NCI-H146 (cell line): ENCODE measurements around the gene MYO1C.
"Not testable (repeated sequence)": the region's sequence is repeated elsewhere in the genome, so short reads cannot be mapped to it uniquely, and the experiment has no call there.

ENCODE experiments used
- DNase-seq: peaks from one replicate; lab custom pipeline; 2025; lab: John Stamatoyannopoulos, UW

Gene MYO1C

GRCh38 chr17:1462164-1463112, 30.0 kb downstream of the MYO1C start:
- DNase-seq: no peak

GRCh38 chr17:1461198-1461944, 31.1 kb downstream of the MYO1C start:
- DNase-seq: no peak

DNA sequence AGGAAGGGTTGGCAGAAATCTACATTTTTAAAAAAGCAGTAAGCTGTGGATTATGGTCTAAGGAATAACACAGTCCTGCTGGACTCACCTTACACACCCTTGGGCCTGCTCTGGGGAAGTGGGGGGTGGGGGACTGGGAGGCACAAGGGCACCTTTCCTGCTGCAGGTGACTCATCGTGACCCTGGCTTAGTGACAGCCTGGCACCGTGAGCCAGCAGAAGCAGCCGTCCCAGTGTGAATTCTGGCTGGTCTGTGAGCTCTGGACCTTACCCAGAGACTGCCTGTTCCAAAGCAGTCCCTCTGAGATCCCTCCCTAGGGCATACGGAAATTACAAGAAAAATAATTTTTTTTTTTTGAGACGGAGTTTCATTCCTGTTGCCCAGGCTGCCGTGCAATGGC, 32.3 kb downstream of the MYO1C start:
- no peak for DNase-seq

DNA sequence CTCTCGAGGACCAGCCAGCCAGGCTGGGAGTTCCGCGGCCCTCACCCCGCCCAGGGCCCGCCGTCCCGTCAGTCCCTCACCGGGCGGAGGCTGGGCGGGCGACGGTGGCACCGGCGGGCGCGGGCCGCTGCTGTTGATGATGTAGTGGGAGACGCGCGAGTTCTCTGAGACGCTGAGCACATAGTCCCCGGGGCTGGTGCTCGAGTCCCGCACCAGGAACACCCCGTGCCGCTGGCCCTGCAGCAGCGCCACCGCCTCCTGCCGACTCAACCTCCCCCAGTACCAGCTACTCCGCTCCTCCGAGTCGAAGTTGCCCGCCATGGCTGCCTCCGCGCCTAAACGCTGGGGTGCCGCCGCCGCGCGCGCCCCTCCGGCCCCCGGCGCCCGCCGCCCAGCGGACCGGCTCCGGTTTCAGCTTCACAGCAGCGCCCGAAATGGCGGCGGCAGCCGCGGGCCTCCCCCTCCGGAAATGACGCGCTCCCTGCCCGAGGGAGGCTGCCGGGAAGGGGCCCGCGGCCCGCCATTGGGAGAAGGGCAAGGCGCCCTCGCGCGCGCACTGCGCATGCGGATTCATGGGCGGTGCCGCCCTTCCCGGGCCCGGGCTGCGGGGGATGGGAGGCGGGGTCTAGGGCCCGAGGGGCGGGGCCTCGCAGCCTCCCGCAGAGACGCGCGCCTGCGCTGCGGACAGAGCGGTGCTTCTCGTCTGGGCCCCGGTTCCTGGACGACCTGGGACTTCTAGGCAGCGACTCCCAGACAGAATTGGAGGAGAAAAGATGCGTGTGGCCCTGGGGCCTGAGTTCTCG, 36.5 kb downstream of the MYO1C start, which contains the start of gene CRK:
Gene CRK (minus strand): TSS at position 436 of the 803 bp plus-strand sequence. CDS start 115 bp downstream, at position 321.
- peak; percentile 94 for DNase-seq

- peak; percentile 67 for DNase-seq
Observed at GRCh38 chr17:1455291-1455796, 37.1 kb downstream of the MYO1C start.

DNA sequence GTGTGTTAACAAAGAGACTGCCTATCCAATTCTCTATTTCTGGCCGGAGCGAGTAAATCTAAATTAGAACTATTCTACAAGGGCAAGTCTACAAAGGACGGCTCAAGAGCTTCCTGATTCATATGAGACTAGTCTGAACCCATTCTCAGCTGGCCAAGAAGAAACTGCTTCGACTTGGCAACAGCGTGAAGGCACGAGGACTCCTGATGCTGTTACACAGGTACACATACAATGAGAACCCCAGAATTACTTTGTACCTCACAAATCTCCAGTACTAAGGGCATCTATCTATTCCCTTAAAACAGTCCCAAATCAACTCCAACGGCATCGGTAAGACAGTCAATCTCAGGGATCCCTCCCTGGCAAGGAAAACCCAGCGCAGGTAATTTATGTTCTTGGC, 37.9 kb downstream of the MYO1C start:
- no peak for DNase-seq

DNA sequence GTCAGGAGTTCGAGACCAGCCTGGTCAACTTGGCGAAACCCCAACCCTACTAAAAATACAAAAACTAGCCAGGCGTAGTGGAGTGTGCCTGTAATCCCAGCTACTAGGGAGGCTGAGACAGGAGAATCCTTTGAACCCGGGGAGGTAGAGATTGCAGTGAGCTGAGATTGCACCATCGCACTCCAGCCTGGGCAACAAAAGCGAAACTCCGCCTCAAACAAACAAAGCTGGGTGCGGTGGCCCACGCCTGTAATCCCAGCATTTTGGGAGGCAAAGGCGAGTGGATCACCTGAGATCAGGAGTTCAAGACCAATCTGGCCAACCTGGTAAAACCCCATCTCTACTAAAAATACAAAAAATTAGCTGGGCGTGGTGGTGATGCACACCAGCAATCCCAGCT, 38.8 kb downstream of the MYO1C start:
- not testable (repeated sequence) for DNase-seq

DNA sequence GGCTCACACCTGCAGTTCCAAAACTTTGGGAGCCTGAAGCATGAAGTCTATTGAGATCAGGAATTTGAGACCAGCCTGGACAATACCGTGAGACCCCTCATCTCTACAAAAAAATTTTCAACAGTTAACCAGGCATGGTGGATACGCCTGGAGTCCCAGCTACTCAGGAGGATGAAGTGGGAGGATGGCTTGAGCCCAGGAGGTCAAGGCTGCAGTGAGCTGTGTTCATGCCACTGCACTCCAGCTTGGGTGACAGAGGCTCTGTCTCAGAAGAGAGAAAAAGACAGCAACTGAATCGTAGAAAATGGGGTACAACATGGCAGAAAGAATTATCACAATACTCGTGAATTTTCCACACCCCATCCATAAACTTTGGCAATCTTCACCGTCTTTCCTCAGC, 39.6 kb downstream of the MYO1C start:
- no peak for DNase-seq

DNA sequence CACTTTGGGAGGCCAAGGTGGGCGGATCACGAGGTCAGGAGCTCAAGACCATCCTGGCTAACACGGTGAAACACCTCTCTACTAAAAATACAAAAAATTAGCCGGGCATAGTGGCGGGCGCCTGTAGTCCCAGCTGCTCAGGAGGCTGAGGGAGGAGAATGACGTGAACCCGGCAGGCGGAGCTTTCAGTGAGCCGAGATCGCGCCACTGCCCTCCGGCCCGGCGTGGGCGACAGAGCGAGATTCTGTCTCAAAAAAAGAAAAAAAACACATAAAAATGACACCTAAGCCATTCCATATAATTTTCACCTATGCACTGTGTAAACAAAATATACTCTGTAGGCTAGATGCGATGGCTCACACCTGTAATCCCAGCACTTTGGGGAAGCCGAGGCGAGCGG, 42.2 kb downstream of the MYO1C start:
- not testable (repeated sequence) for DNase-seq

- DNase-seq: no peak
Observed at GRCh38 chr17:1449412-1449967, 43.0 kb downstream of the MYO1C start.

DNA sequence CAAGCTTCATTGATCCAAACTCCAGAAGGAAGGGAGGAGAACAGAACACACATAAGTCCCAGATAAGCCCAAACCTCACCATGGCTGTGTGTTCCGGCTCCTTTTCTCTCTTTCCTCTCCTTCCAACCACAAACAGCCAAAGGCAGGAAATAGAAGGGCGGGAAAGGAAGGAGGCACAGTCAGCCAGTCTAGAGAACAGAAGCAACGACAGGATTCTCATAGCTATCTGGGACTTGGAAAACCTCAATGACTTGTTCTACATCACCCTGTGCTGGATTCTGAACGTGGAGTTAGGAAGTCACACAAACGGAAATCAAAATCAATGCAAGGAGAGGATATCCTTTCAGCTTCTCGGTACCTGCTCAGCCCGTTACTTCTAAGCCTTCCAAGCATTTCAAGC, 45.4 kb downstream of the MYO1C start:
- DNase-seq: no peak

DNA sequence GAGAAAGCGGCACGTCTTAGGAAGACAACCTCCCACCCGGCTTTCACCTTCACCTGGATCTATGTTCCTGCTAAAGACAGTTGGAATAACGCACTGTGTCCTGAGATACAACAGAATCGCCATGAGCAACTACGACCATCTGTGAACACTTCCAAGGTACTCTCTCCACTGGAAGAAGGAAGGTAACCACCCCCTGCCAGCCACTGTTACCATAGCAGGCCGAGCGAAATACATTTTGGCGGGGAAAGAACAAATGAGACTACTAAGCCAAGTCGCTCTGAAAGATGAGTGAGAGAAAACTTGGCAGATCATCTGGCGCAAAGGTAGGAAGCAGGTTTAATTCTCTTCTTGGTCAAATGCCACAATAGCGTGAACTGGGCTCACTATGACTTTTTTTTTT, 46.3 kb downstream of the MYO1C start:
- DNase-seq: no peak

DNA sequence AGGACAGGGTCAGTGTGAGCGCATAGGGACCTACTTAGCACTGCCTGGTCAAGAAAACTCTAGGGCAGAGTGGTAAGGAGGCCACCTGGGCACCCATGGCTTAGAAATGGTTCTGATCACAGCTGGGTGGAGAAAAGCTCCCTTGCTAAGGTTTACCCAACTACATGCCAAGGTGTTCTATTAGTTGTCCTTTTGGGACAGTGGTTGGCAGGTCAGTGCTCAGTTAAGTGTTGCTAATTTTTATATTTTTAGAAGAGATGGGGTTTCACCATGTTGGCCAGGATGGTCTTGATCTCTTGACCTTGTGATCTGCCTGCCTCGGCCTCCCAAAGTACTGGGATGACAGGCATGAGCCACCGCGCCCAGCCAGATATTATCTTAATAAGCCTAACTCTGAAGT, 46.8 kb downstream of the MYO1C start:
- not testable (repeated sequence) for DNase-seq

- not testable (repeated sequence) for DNase-seq
Observed at GRCh38 chr17:1442721-1443120, 49.8 kb downstream of the MYO1C start.

DNA sequence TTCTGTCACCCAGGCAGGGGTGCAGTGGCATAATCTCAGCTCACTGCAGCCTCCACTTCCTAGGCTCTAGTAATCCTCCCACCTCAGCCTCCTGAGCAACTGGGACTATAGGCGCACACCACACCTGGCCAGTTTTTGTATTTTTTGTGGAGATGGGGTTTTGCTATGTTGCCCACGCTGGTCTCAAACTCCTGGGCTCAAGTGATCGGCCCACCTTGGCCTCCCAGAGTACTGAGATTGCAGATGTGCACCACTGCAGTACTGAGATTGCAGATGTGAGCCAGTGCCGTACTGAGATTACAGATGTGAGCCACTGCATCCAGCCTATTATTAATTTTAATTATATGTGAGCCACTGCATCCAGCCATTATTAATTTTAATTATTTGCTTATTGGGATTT, 50.3 kb downstream of the MYO1C start:
- DNase-seq: no peak

- no peak for DNase-seq
Observed at GRCh38 chr17:1440921-1441320, 51.6 kb downstream of the MYO1C start.

DNA sequence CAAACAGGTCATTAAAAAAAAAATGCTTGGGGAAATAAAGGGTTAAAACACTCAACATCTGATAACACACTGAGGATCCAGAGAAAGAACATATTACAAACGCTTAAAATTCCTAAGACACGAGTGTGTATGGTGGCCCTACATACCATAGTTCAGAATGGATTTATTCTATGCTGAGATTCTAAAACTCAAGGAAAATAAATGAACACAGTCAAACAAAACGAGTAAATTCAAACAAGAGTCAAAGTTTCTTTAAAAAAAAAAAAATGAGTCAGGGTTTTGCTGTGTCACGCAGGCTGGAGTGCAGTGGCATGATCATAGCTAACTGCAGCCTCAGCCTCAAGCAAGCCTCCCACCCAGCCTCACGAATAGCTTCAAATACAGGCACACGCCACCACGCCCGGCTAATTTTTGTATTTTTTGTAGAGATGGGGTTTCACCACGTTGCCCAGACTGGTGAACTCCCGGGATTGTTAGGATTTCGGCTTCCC, 53.8 kb downstream of the MYO1C start:
- no peak for DNase-seq

DNA sequence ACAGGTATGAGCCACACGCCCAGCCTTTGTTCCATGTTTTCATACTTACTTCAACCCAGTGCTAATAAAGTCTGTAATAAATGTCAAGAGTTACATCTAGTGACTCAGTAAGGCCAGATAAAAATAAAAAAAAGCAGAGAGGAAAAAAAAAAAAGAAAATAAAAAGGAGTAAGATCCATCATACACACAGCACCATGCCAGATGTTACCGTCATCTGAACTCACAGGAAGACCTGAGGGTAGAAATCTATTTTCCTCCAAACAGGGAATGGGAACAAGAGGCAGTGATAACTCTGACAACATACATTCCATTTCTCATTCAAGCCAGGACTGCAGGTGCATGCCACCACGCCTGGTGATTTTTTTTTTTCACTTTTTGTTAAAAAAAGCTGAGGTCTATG, 57.2 kb downstream of the MYO1C start:
- no peak for DNase-seq

DNA sequence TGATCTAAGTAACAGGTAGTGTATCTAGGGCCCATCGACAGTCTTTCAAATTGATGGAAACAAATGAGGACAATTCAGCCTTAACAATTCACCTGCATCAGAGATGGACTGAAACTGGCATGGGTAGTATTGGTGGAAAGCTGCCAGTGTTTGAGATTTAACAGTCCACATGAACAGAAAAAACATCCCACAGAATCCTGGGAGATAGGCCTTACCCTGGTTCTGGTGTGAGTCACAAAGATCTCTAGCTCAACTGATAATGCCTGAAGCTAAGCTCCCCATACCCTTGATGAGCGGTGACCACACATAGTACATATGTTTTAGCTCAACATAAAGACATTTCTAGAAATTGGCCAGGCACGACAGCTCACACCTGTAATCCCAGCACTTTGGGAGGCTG, 58.3 kb downstream of the MYO1C start:
- DNase-seq: no peak

- no peak for DNase-seq
Observed at GRCh38 chr17:1431631-1432104, 60.8 kb downstream of the MYO1C start.

DNA sequence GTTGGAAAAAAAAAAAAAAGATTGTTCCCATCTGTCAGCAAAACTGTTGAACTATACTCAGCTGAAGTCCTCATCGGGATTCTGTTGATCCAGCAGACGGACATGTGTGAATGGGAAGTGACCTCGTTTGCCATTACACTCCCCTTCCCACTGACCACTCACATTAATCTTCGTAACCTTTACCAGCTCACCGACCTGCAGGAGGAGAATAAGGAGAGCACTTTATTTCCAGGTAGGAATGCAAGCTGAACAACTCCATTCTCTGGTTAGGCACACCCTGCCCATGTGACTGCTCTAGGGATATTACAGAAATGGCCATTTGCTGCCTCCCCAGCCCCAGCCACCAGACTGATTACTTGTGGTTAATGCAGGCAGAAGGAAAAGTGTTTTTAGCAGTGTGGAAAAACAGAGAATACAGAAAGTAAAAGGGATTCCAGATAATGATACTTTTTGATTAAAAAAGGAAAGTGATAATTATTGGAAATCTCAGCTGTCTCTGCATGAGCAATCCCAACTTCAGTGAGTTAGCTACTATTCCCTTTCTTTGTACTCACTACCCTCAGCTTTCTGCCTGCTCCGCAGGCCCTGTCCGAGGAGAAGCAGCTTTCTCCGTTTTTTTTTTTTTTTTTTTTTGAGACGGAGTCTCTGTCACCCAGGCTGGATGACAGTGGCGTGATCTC, 68.9 kb downstream of the MYO1C start:
- no peak for DNase-seq
